Bronchial epithelial cell (primary cell): ENCODE data around the gene CDCA5. TPM values are rescaled to one million over a fixed set of nuclear protein-coding genes. Genes with fewer than 3 reads are reported as not detected.

Source experiments
- DNase-seq: peaks from one replicate; pipeline ENCODE4 v3.0.0-alpha.2; 2010; ENCODE audit warnings: low read depth
- FAIRE-seq: peaks from 2 replicates; lab custom pipeline; 2011; peaks lifted over from hg19 to GRCh38; lab: Jason Lieb, UNC
- H3K27me3 ChIP-seq: 2 replicates; pipeline ENCODE4 v1.5.1; 2011; ENCODE audit warnings: low read length; ENCODE audit not compliant: control insufficient read depth, insufficient read depth
- H3K36me3 ChIP-seq: 2 replicates; pipeline ENCODE4 v1.5.1; 2011; ENCODE audit warnings: low read length; ENCODE audit not compliant: control insufficient read depth, insufficient read depth
- H3K4me3 ChIP-seq: 2 replicates; pipeline ENCODE4 v1.5.1; 2011; ENCODE audit warnings: mild to moderate bottlenecking, low read depth, low read length, control low read depth
- total RNA-seq: library from RNA; depleted of rRNA; stranded (reverse); fragments of >200 nt; gene quantifications from 2 replicates; pipeline ENCODE4 v1.2.1, GENCODE V29; 2014
- TF ChIP-seq, protein P1 (sequence below): IDR thresholded peaks from 2 replicates; pipeline ENCODE4 v1.5.1; 2011; ENCODE audit warnings: mild to moderate bottlenecking, moderate library complexity, low read length, control low read depth, inconsistent platforms; ENCODE audit not compliant: insufficient read depth, severe bottlenecking

Gene CDCA5
- total RNA-seq, 1 donor from 2014 or later = 0.53 TPM

- Histone ChIP-seq H3K4me3 (peak overlapping the region; percentile 50), H3K27me3 (no peaks in the 10 kb centered on the region), H3K36me3 (peaks cover 12% of the 10 kb centered on the region)
- TF ChIP-seq, protein P1, sequence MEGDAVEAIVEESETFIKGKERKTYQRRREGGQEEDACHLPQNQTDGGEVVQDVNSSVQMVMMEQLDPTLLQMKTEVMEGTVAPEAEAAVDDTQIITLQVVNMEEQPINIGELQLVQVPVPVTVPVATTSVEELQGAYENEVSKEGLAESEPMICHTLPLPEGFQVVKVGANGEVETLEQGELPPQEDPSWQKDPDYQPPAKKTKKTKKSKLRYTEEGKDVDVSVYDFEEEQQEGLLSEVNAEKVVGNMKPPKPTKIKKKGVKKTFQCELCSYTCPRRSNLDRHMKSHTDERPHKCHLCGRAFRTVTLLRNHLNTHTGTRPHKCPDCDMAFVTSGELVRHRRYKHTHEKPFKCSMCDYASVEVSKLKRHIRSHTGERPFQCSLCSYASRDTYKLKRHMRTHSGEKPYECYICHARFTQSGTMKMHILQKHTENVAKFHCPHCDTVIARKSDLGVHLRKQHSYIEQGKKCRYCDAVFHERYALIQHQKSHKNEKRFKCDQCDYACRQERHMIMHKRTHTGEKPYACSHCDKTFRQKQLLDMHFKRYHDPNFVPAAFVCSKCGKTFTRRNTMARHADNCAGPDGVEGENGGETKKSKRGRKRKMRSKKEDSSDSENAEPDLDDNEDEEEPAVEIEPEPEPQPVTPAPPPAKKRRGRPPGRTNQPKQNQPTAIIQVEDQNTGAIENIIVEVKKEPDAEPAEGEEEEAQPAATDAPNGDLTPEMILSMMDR = peak; percentile 87
- FAIRE-seq (no peak), DNase-seq (no peak)
These were observed 28.9 kb upstream of the CDCA5 start for GRCh38 chr11:65112546-65113360.

GRCh38 chr11:65111744-65112545, 28.1 kb upstream of the CDCA5 start, which contains the start of gene TM7SF2:
Gene TM7SF2, plus strand, starts transcription at chr11:65111872. Its CDS starts 144 bp downstream, at chr11:65112016.
- Histone ChIP-seq H3K27me3 (no peaks in the 10 kb centered on the region), H3K36me3 (peaks cover 15% of the 10 kb centered on the region), H3K4me3 (peak within 1 kb of the TSS; percentile 50)
- TF ChIP-seq, protein P1 = no peak
- FAIRE-seq (no peak), DNase-seq (peak; percentile 85)

DNA sequence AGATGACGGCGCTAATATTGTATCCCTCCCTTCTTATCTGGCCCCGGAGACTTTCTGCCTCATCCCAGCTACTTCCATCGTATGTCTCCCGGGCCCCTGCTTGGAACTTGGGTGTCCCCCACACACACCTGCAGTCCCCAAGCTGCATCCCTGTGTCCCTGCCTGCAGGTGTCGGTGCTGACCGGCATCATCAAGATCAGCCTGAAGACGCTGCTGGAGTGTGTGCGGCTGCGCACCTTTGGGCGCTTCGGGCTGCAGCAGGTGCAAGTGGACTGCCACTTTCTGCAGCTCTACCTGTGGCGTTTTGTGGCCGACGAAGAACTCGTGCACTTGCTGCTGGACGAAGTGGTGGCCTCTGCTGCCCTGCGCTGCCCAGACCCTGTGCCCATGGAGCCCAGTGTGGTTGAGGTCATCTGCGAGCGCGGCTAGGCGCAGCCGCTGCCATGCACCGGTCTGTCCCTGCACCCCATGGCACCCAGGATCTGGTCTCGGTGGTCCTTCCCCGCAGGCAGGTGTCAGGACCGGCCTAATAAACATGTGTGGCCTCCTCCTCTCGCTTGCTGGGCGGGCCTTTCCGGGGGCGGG, 27.4 kb upstream of the CDCA5 start:
- Histone ChIP-seq H3K4me3 (no peak overlapping the region), H3K27me3 (no peaks in the 10 kb centered on the region)
- no peak for FAIRE-seq

DNA sequence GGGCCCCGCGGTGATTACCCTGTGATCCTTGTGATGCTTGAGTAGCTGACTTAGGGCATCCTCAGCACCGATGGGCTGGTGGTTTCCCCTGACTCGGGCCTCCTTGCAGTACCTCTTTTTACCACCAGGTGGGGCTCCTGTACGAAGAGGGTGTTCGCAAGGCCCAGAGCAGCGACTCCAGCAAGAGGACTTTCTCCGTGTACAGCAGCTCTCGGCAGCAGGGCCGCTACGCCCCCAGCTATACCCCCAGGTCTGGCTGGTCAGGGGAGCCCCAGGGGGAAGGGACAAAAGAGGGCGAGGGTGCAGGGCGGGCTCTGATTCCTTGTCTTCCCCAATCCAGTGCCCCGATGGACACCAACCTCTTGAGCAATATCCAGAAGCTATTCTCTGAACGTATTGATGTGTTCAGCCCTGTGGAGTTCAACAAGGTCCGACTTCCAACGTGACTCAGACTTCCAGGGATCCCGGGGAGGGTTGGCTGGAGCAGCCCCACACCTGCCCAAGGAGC, 26.6 kb upstream of the CDCA5 start:
- peak; percentile 89 for FAIRE-seq
- DNase-seq = peak; percentile 72
- no peak overlapping the region for H3K4me3 ChIP-seq

More for the DNA sequence above, 27.4 kb upstream of the CDCA5 start:
- TF ChIP-seq, protein P1 = no peak
- H3K36me3 ChIP-seq = peaks cover 14% of the 10 kb centered on the region
- DNase-seq = no peak

More for the DNA sequence above, 26.6 kb upstream of the CDCA5 start:
- TF ChIP-seq, protein P1 = peak; percentile 96
- Histone ChIP-seq H3K36me3 (peaks cover 10% of the 10 kb centered on the region), H3K27me3 (no peaks in the 10 kb centered on the region)
